ENCODE measurements around the gene PHC3.
A peak's percentile ranks its signal among the peaks of the same experiment; 100 is the strongest.

Gene PHC3

GRCh38 chr3:170179432-170179831, 2.1 kb downstream of the PHC3 start:
- no peaks in the 10 kb centered on the region for H3K27me3 ChIP-seq (ENCODE audit: insufficient read depth, low read depth)
- H3K4me1 ChIP-seq (ENCODE audit: low read depth, poor library complexity, severe bottlenecking) = peaks cover 48% of the 10 kb centered on the region
- no peak overlapping the region for H2AFZ ChIP-seq (ENCODE audit: low read depth)
- peak overlapping the region; percentile 91; the same call in 1 of the 2 replicates for H3K27ac ChIP-seq
- peaks cover 5% of the 10 kb centered on the region; the same call in 1 of the 2 replicates for H3K36me3 ChIP-seq (ENCODE audit: insufficient read depth)
- peaks cover 64% of the 10 kb centered on the region for H3K79me2 ChIP-seq (ENCODE audit: insufficient read depth, low read depth)
- TF ChIP-seq, protein P1, sequence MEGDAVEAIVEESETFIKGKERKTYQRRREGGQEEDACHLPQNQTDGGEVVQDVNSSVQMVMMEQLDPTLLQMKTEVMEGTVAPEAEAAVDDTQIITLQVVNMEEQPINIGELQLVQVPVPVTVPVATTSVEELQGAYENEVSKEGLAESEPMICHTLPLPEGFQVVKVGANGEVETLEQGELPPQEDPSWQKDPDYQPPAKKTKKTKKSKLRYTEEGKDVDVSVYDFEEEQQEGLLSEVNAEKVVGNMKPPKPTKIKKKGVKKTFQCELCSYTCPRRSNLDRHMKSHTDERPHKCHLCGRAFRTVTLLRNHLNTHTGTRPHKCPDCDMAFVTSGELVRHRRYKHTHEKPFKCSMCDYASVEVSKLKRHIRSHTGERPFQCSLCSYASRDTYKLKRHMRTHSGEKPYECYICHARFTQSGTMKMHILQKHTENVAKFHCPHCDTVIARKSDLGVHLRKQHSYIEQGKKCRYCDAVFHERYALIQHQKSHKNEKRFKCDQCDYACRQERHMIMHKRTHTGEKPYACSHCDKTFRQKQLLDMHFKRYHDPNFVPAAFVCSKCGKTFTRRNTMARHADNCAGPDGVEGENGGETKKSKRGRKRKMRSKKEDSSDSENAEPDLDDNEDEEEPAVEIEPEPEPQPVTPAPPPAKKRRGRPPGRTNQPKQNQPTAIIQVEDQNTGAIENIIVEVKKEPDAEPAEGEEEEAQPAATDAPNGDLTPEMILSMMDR (conservative IDR thresholded peaks at IDR 0.05; ENCODE audit: low read depth, low read length) = no peak
- no peaks in the 10 kb centered on the region for H4K20me1 ChIP-seq (ENCODE audit: insufficient read depth)
- peak overlapping the region; percentile 77 for H3K4me2 ChIP-seq
- H3K9ac ChIP-seq = peak overlapping the region; percentile 94; the same call in 1 of the 2 replicates
- no peak overlapping the region for H3K4me3 ChIP-seq (IDR thresholded peaks at IDR 0.05; ENCODE audit: insufficient read depth, low read depth, low read length)

GRCh38 chr3:170178651-170179050, 2.9 kb downstream of the PHC3 start:
- Histone ChIP-seq H4K20me1 (ENCODE audit: insufficient read depth) (no peaks in the 10 kb centered on the region), H3K27me3 (ENCODE audit: insufficient read depth, low read depth) (no peaks in the 10 kb centered on the region), H3K36me3 (ENCODE audit: insufficient read depth) (peaks cover 8% of the 10 kb centered on the region; the same call in 1 of the 2 replicates), H3K27ac (no peak overlapping the region), H3K79me2 (ENCODE audit: insufficient read depth, low read depth) (peaks cover 70% of the 10 kb centered on the region), H3K4me2 (peak overlapping the region; percentile 77), H3K4me1 (ENCODE audit: low read depth, poor library complexity, severe bottlenecking) (peaks cover 56% of the 10 kb centered on the region), H3K9ac (no peak overlapping the region; the same call in 1 of the 2 replicates), H3K4me3 (IDR thresholded peaks at IDR 0.05; ENCODE audit: insufficient read depth, low read depth, low read length) (no peak overlapping the region), H2AFZ (ENCODE audit: low read depth) (no peak overlapping the region)
- TF ChIP-seq, protein P1 (conservative IDR thresholded peaks at IDR 0.05; ENCODE audit: low read depth, low read length) = no peak

DNA sequence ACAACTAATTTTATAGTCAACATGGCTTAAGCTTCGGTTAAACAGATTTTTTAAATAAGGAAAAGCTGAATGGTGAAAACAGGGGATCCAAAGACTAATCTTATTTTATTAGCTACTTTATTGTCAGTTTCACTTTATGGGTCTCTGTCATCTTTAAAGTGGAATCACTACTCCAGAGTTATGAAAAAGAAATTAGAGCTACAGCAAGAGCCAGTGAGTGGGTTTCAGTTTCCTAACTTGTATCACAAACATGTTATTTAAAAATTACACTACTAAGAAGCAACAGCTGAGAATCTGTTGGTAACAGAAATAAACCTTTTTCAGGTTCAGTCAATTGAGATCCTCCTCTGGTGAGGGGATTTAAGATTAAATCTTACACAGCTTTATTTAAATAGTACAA, 10.0 kb downstream of the PHC3 start:
- Histone ChIP-seq H4K20me1 (ENCODE audit: insufficient read depth) (0 out of 2 replicates have a peak, but pooled peaks cover 9% of the 10 kb centered on the region), H3K4me1 (ENCODE audit: low read depth, poor library complexity, severe bottlenecking) (peaks cover 77% of the 10 kb centered on the region), H3K27ac (peak overlapping the region; percentile 53), H3K9ac (peak overlapping the region; percentile 17; the same call in 1 of the 2 replicates), H3K27me3 (ENCODE audit: insufficient read depth, low read depth) (no peaks in the 10 kb centered on the region), H3K4me3 (IDR thresholded peaks at IDR 0.05; ENCODE audit: insufficient read depth, low read depth, low read length) (peak overlapping the region; percentile 63), H3K4me2 (peak overlapping the region; percentile 93), H3K79me2 (ENCODE audit: insufficient read depth, low read depth) (peaks cover 83% of the 10 kb centered on the region), H2AFZ (ENCODE audit: low read depth) (no peak overlapping the region), H3K36me3 (ENCODE audit: insufficient read depth) (peaks cover 26% of the 10 kb centered on the region; the same call in 1 of the 2 replicates)
- TF ChIP-seq, protein P1 (conservative IDR thresholded peaks at IDR 0.05; ENCODE audit: low read depth, low read length) = no peak

- H3K4me1 ChIP-seq (ENCODE audit: low read depth, poor library complexity, severe bottlenecking) = peaks cover 54% of the 10 kb centered on the region
- H3K27ac ChIP-seq = no peak overlapping the region
- TF ChIP-seq, protein P1 (conservative IDR thresholded peaks at IDR 0.05; ENCODE audit: low read depth, low read length) = no peak
- H3K27me3 ChIP-seq (ENCODE audit: insufficient read depth, low read depth) = no peaks in the 10 kb centered on the region
- no peak overlapping the region for H3K4me2 ChIP-seq
- H4K20me1 ChIP-seq (ENCODE audit: insufficient read depth) = peaks cover 11% of the 10 kb centered on the region
- H3K4me3 ChIP-seq (IDR thresholded peaks at IDR 0.05; ENCODE audit: insufficient read depth, low read depth, low read length) = no peak overlapping the region
- H2AFZ ChIP-seq (ENCODE audit: low read depth) = no peak overlapping the region
- peaks cover 21% of the 10 kb centered on the region; the same call in 1 of the 2 replicates for H3K36me3 ChIP-seq (ENCODE audit: insufficient read depth)
- H3K79me2 ChIP-seq (ENCODE audit: insufficient read depth, low read depth) = peaks cover 91% of the 10 kb centered on the region
- no peak overlapping the region for H3K9ac ChIP-seq
These were observed 16.8 kb downstream of the PHC3 start for GRCh38 chr3:170164717-170165116.

Measured in KMS-11 (cell line).